Naive thymus-derived CD8-positive, alpha-beta T cell (primary cell): ENCODE measurements around the gene FER1L5. TPM values are rescaled to one million over a fixed set of nuclear protein-coding genes. Genes with fewer than 3 reads are reported as not detected.
A peak's percentile ranks its signal among the peaks of the same experiment; 100 is the strongest.

Source experiments
- ATAC-seq, 2 donors: fragments of 150-1000 bp; cut with Tn5 transposase in 1 of 2; sonication (Bioruptor Pico), chemical (Tn5 transposase) in 1 of 2; 1 replicate in 1 of 2; 2 replicates in 1 of 2; pipeline ENCODE4 v1.10.0; 2021; ENCODE audit warnings: mild to moderate bottlenecking in 2 of 2, moderate library complexity in 2 of 2
- POLR2A ChIA-PET: fragments of 350-600 bp; sonication (Branson Sonifier 250); formaldehyde crosslinking; loops from one replicate; lab custom pipeline; 2021; ENCODE audit warnings: antibody characterized with exemption; lab: Charles Lee
- DNase-seq, 10 donors: peaks; one replicate each; pipeline versions ENCODE4 v3.0.0 to v3.0.0-alpha.2; 2020 to 2022
- H3K27ac Mint-ChIP-seq, 10 donors: one replicate each; pipeline ENCODE4 v1.8.0; 2020 to 2022; ENCODE audit warnings: mild to moderate bottlenecking in 10 of 10, mixed read lengths in 10 of 10, moderate library complexity in 4 of 10, inconsistent platforms in 1 of 10
- H3K27me3 Mint-ChIP-seq, 5 donors: one replicate each; pipeline ENCODE4 v1.8.0; 2021 to 2022; ENCODE audit warnings: mixed read lengths in 5 of 5
- H3K36me3 Mint-ChIP-seq, 3 donors: one replicate each; pipeline ENCODE4 v1.8.0; 2020 to 2022; ENCODE audit warnings: mixed read lengths in 3 of 3, mild to moderate bottlenecking in 2 of 3, inconsistent platforms in 1 of 3
- H3K4me1 Mint-ChIP-seq, 4 donors: one replicate each; pipeline ENCODE4 v1.8.0; 2021 to 2022; ENCODE audit warnings: mixed read lengths in 4 of 4
- H3K4me3 Mint-ChIP-seq, 10 donors: one replicate each; pipeline ENCODE4 v1.8.0; 2020 to 2022; ENCODE audit warnings: mild to moderate bottlenecking in 10 of 10, mixed read lengths in 10 of 10, moderate library complexity in 6 of 10, inconsistent platforms in 1 of 10
- H3K9me3 Mint-ChIP-seq, 9 donors: one replicate each; pipeline ENCODE4 v1.8.0; 2020 to 2022; ENCODE audit warnings: mixed read lengths in 9 of 9, mild to moderate bottlenecking in 3 of 9, inconsistent platforms in 1 of 9, moderate library complexity in 1 of 9
- polyA plus RNA-seq, 3 donors: library from polyadenylated mRNA; unstranded; fragments of 300-500 nt; fragmentation: Illumina TruSeq; gene quantifications; one replicate each; pipeline ENCODE4 v1.2.3, GENCODE V29; 2021
- total RNA-seq, 8 experiments: library from RNA in 2 of 8; stranded (reverse) in 2 of 8; gene quantifications; one replicate each; pipeline ENCODE4 v1.2.3 and lab custom pipeline; 2021 to 2026

Gene FER1L5
- total and polyA plus RNA-seq, 5 experiments from 2014 or later: 0.02 TPM; not detected in 4

GRCh38 chr2:96616535-96616934, 26.0 kb upstream of the FER1L5 start:
- H3K27ac Mint-ChIP-seq: no peak overlapping the region
- H3K9me3 Mint-ChIP-seq: no peaks in the 10 kb centered on the region
- ATAC-seq: no peak
- no peaks in the 10 kb centered on the region for H3K27me3 Mint-ChIP-seq
- peaks cover 9 to 22% (median 15%) of the 10 kb centered on the region in 4 donors for H3K4me1 Mint-ChIP-seq
- POLR2A ChIA-PET: no interaction called here
- H3K4me3 Mint-ChIP-seq: no peak overlapping the region
- no peak for DNase-seq
- H3K36me3 Mint-ChIP-seq: peaks cover 0 to 76% (median 13%) of the 10 kb centered on the region in 3 donors

GRCh38 chr2:96617012-96617411, 25.6 kb upstream of the FER1L5 start:
- H3K27ac Mint-ChIP-seq: peak overlapping the region in 4 of 10 donors; percentile 27 to 43 (median 38)
- peaks cover 9 to 22% (median 15%) of the 10 kb centered on the region in 4 donors for H3K4me1 Mint-ChIP-seq
- H3K27me3 Mint-ChIP-seq: no peaks in the 10 kb centered on the region
- H3K9me3 Mint-ChIP-seq: no peaks in the 10 kb centered on the region
- H3K36me3 Mint-ChIP-seq: peaks cover 0 to 72% (median 12%) of the 10 kb centered on the region in 3 donors
- no peak for ATAC-seq
- H3K4me3 Mint-ChIP-seq: no peak overlapping the region
- DNase-seq: no peak
- POLR2A ChIA-PET: no interaction called here

GRCh38 chr2:96618596-96619283, 23.8 kb upstream of the FER1L5 start:
- DNase-seq (no peak), ATAC-seq (no peak)
- peaks cover 11 to 23% (median 20%) of the 10 kb centered on the region in 4 donors for H3K4me1 Mint-ChIP-seq
- H3K27me3 Mint-ChIP-seq: no peaks in the 10 kb centered on the region
- peak overlapping the region in 1 of 10 donors; percentile 61 for H3K27ac Mint-ChIP-seq
- H3K4me3 Mint-ChIP-seq: no peak overlapping the region
- peaks cover 0 to 70% (median 5%) of the 10 kb centered on the region in 3 donors for H3K36me3 Mint-ChIP-seq
- POLR2A ChIA-PET: no interaction called here
- no peaks in the 10 kb centered on the region for H3K9me3 Mint-ChIP-seq

- Mint-ChIP-seq H3K27me3 (no peaks in the 10 kb centered on the region), H3K4me1 (peaks cover 10 to 20% (median 15%) of the 10 kb centered on the region in 4 donors), H3K4me3 (no peak overlapping the region), H3K36me3 (peaks cover 0 to 74% (median 6%) of the 10 kb centered on the region in 3 donors), H3K27ac (peak overlapping the region in 4 of 10 donors; percentile 1 to 82 (median 40)), H3K9me3 (no peaks in the 10 kb centered on the region)
- DNase-seq: no peak
- POLR2A ChIA-PET: no interaction called here
- no peak for ATAC-seq
These were observed 20.0 kb upstream of the FER1L5 start for GRCh38 chr2:96622544-96622943.

- peaks cover 0 to 75% (median 9%) of the 10 kb centered on the region in 3 donors for H3K36me3 Mint-ChIP-seq
- no peak for DNase-seq
- no peak for ATAC-seq
- peak overlapping the region in 1 of 10 donors; percentile 42 for H3K27ac Mint-ChIP-seq
- H3K9me3 Mint-ChIP-seq: no peaks in the 10 kb centered on the region
- H3K4me3 Mint-ChIP-seq: no peak overlapping the region
- H3K4me1 Mint-ChIP-seq: peaks cover 10 to 20% (median 16%) of the 10 kb centered on the region in 4 donors
- no peaks in the 10 kb centered on the region for H3K27me3 Mint-ChIP-seq
- POLR2A ChIA-PET: no interaction called here
These were observed 19.4 kb upstream of the FER1L5 start for GRCh38 chr2:96623116-96623515.

- H3K27ac Mint-ChIP-seq: peak overlapping the region in 4 of 10 donors; percentile 12 to 28 (median 14)
- POLR2A ChIA-PET: interaction anchor here (0.6 kb wide), 1 partner anchor 143 kb away, joined by 4 read pairs; no protein-coding TSS in a partner anchor
- no peak overlapping the region for H3K4me3 Mint-ChIP-seq
- H3K9me3 Mint-ChIP-seq: no peaks in the 10 kb centered on the region
- H3K4me1 Mint-ChIP-seq: peaks cover 9 to 26% (median 18%) of the 10 kb centered on the region in 4 donors
- no peaks in the 10 kb centered on the region for H3K27me3 Mint-ChIP-seq
- ATAC-seq: no peak
- peaks cover 0 to 80% (median 9%) of the 10 kb centered on the region in 3 donors for H3K36me3 Mint-ChIP-seq
- no peak for DNase-seq
These were observed 16.7 kb upstream of the FER1L5 start for GRCh38 chr2:96625571-96626552.

- H3K27me3 Mint-ChIP-seq: no peaks in the 10 kb centered on the region
- H3K4me1 Mint-ChIP-seq: peaks cover 9 to 31% (median 21%) of the 10 kb centered on the region in 4 donors
- H3K36me3 Mint-ChIP-seq: peaks cover 0 to 80% (median 9%) of the 10 kb centered on the region in 3 donors
- POLR2A ChIA-PET: interaction anchor here (0.6 kb wide), 1 partner anchor 143 kb away, joined by 4 read pairs; no protein-coding TSS in a partner anchor
- no peak for DNase-seq
- no peaks in the 10 kb centered on the region for H3K9me3 Mint-ChIP-seq
- no peak overlapping the region for H3K4me3 Mint-ChIP-seq
- no peak for ATAC-seq
- H3K27ac Mint-ChIP-seq: peak overlapping the region in 1 of 10 donors; percentile 13
These were observed 16.0 kb upstream of the FER1L5 start for GRCh38 chr2:96626553-96626942.

GRCh38 chr2:96631804-96632435, 10.6 kb upstream of the FER1L5 start:
- DNase-seq: no peak
- POLR2A ChIA-PET: interaction anchor here (1.2 kb wide), 1 partner anchor 108 kb away, joined by 3 read pairs; the partner anchor contains the start of gene LMAN2L
- no peaks in the 10 kb centered on the region for H3K27me3 Mint-ChIP-seq
- peak overlapping the region in 2 of 10 donors; percentile 46 to 52 for H3K27ac Mint-ChIP-seq
- H3K9me3 Mint-ChIP-seq: no peaks in the 10 kb centered on the region
- H3K4me1 Mint-ChIP-seq: peaks cover 19 to 58% (median 43%) of the 10 kb centered on the region in 4 donors
- no peak for ATAC-seq
- no peak overlapping the region for H3K4me3 Mint-ChIP-seq
- H3K36me3 Mint-ChIP-seq: peaks cover 0 to 81% (median 17%) of the 10 kb centered on the region in 3 donors

- H3K36me3 Mint-ChIP-seq: peaks cover 0 to 64% (median 14%) of the 10 kb centered on the region in 3 donors
- ATAC-seq (no peak), DNase-seq (no peak)
- no peak overlapping the region for H3K4me3 Mint-ChIP-seq
- H3K9me3 Mint-ChIP-seq: no peaks in the 10 kb centered on the region
- H3K27me3 Mint-ChIP-seq: no peaks in the 10 kb centered on the region
- H3K4me1 Mint-ChIP-seq: peaks cover 22 to 64% (median 48%) of the 10 kb centered on the region in 4 donors
- H3K27ac Mint-ChIP-seq: peak overlapping the region in 1 of 10 donors; percentile 23
- POLR2A ChIA-PET: interaction anchor here (0.7 kb wide), 1 partner anchor 95 kb away, joined by 3 read pairs; no protein-coding TSS in a partner anchor
These were observed 8.9 kb upstream of the FER1L5 start for GRCh38 chr2:96633641-96634040.

- H3K27me3 Mint-ChIP-seq: peaks cover 0 to 2% (median 0%) of the 10 kb centered on the region in 5 donors
- peak overlapping the region; percentile 85 to 97 (median 94) for H3K27ac Mint-ChIP-seq
- H3K9me3 Mint-ChIP-seq: no peaks in the 10 kb centered on the region
- DNase-seq (no peak), ATAC-seq (no peak)
- H3K4me3 Mint-ChIP-seq: peak overlapping the region; percentile 79 to 97 (median 94)
- H3K4me1 Mint-ChIP-seq: peaks cover 17 to 51% (median 43%) of the 10 kb centered on the region in 4 donors
- POLR2A ChIA-PET: interaction anchor here (0.7 to 2.6 kb wide), 7 partner anchors 8 to 163 kb away, joined by 3 to 11 read pairs (median 4); partner anchors contain the start of genes ARID5A and CNNM4
- peaks cover 0 to 37% (median 8%) of the 10 kb centered on the region in 3 donors for H3K36me3 Mint-ChIP-seq
These were observed 5.9 kb upstream of the FER1L5 start for GRCh38 chr2:96636551-96637171.

- Mint-ChIP-seq H3K27ac (peak overlapping the region; percentile 85 to 97 (median 94)), H3K36me3 (peaks cover 0 to 28% (median 8%) of the 10 kb centered on the region in 3 donors), H3K4me1 (peaks cover 17 to 46% (median 39%) of the 10 kb centered on the region in 4 donors), H3K9me3 (no peaks in the 10 kb centered on the region), H3K27me3 (peaks cover 0 to 2% (median 0%) of the 10 kb centered on the region in 5 donors), H3K4me3 (peak overlapping the region; percentile 79 to 97 (median 94))
- POLR2A ChIA-PET: interaction anchor here (0.7 to 2.6 kb wide), 10 partner anchors 9 to 301 kb away, joined by 3 to 11 read pairs (median 4); partner anchors contain the start of genes ARID5A and CNNM4
- DNase-seq (peak in 9 of 10 donors; percentile 23 to 82 (median 77)), ATAC-seq (peak; percentile 84)
These were observed 5.0 kb upstream of the FER1L5 start for GRCh38 chr2:96637385-96638143.
